CD8-positive, alpha-beta memory T cell (primary cell): Measurements from ENCODE around the gene ZNF138. TPM values are rescaled to one million over a fixed set of nuclear protein-coding genes. Genes with fewer than 3 reads are reported as not detected.

Source experiments
- polyA plus RNA-seq: library from polyadenylated mRNA; unstranded; fragments of 300-500 nt; fragmentation: Illumina TruSeq; gene quantifications from one replicate; pipeline ENCODE4 v1.2.3, GENCODE V29; 2021
- total RNA-seq, 2 experiments: library from RNA; stranded (reverse); gene quantifications; one replicate each; pipeline ENCODE4 v1.2.3, GENCODE V29; 2021

Gene ZNF138
- total and polyA plus RNA-seq, 3 experiments from 2014 or later: 9.5 to 10.7 (median 10.4) TPM

Other genes starting within 250 kb of the ZNF138 start
- 10 to 100 TPM in 1 of 2 experiments, 1 to 10 TPM in 1; 9.2 to 11.1 TPM for gene ZNF680, start 231.4 kb upstream of the ZNF138 start, total RNA-seq
- gene ZNF680, start 231.4 kb upstream of the ZNF138 start, polyA plus RNA-seq: 9.4 TPM
- 10 to 100 TPM; 13.5 to 14.2 TPM for gene ZNF107, start 128.3 kb upstream of the ZNF138 start, total RNA-seq
- 9.9 TPM for gene ZNF107, start 128.3 kb upstream of the ZNF138 start, polyA plus RNA-seq
- gene ZNF273, start 108.8 kb downstream of the ZNF138 start, total RNA-seq: 1 to 10 TPM; 6.8 to 7.1 TPM
- gene ZNF273, start 108.8 kb downstream of the ZNF138 start, polyA plus RNA-seq: 3.1 TPM
- gene ZNF117, start 196.6 kb downstream of the ZNF138 start, total RNA-seq: 1 to 10 TPM; 3.5 to 3.8 TPM
- 0.89 TPM for gene ZNF117, start 196.6 kb downstream of the ZNF138 start, polyA plus RNA-seq
- 1 to 10 TPM; 6.0 to 7.1 TPM for gene ERV3-1, start 212.3 kb downstream of the ZNF138 start, total RNA-seq
- 7.2 TPM for gene ERV3-1, start 212.3 kb downstream of the ZNF138 start, polyA plus RNA-seq